ENCODE data around the gene FOXC2. TPM values are rescaled to one million over a fixed set of nuclear protein-coding genes. Genes with fewer than 3 reads are reported as not detected.

The FOXC2 gene
- total RNA-seq, 2 donors from 2014 or later, result 0.66 to 0.78 TPM

DNA sequence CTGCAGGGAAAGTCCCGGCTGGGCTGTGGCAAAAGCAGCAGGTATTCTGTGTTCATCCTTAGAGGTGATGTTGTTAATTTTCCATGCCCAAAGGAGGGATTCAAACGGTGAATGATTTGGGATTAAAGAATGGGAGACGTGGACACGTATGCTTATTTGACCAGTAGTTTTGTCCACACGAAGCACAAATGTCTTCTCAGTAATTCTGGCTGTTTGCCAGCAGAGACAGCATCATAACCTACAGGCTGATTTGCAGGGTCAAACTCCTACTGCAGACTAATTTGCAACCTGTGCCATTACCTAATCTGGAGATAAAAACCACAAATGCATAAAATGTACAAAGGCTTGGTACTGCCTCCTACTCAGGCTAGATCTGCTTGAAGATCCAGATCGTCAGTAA lies 25.7 kb upstream of the FOXC2 start:
- H3K27ac ChIP-seq, result no peak overlapping the region
- no peaks in the 10 kb centered on the region for H3K4me1 ChIP-seq
- 84 to 85% methylated on average over 6 of the region's 6 CpGs for WGBS, 2 donors
- no peak for TF ChIP-seq CTCF (IDR thresholded peaks at IDR 0.05)
- no peak for TF ChIP-seq POLR2A (IDR thresholded peaks at IDR 0.05)
- intact Hi-C loops (cut with DNase I), result no loop called here
- ATAC-seq (no peak), DNase-seq (no peak)
- no peaks in the 10 kb centered on the region for H3K9me3 ChIP-seq
- H3K4me3 ChIP-seq, result no peak overlapping the region
- peaks cover 14 to 29% of the 10 kb centered on the region in 2 donors for H3K36me3 ChIP-seq (replicated peaks in 1 of 2; ENCODE audit: insufficient read depth in 1 of 2, low read depth in 2 of 2)
- H3K27me3 ChIP-seq, result no peaks in the 10 kb centered on the region

GRCh38 chr16:86541560-86541959 lies 25.1 kb upstream of the FOXC2 start:
- intact Hi-C loops (cut with DNase I), result no loop called here
- no peak overlapping the region for H3K27ac ChIP-seq
- DNase-seq (no peak), ATAC-seq (no peak)
- H3K36me3 ChIP-seq (replicated peaks in 1 of 2; ENCODE audit: insufficient read depth in 1 of 2, low read depth in 2 of 2), result peaks cover 14 to 33% of the 10 kb centered on the region in 2 donors
- H3K9me3 ChIP-seq, result no peaks in the 10 kb centered on the region
- no peak overlapping the region for H3K4me3 ChIP-seq
- no peaks in the 10 kb centered on the region for H3K27me3 ChIP-seq
- no peaks in the 10 kb centered on the region for H3K4me1 ChIP-seq
- TF ChIP-seq CTCF (IDR thresholded peaks at IDR 0.05), result no peak
- no peak for TF ChIP-seq POLR2A (IDR thresholded peaks at IDR 0.05)
- 89 to 98% methylated on average over 5 to 11 of the region's 11 CpGs for WGBS, 2 donors

- ATAC-seq, result no peak
- Histone ChIP-seq H3K36me3 (replicated peaks in 1 of 2; ENCODE audit: insufficient read depth in 1 of 2, low read depth in 2 of 2) (peaks cover 14 to 36% of the 10 kb centered on the region in 2 donors), H3K4me1 (no peaks in the 10 kb centered on the region), H3K27ac (no peak overlapping the region), H3K9me3 (no peaks in the 10 kb centered on the region), H3K27me3 (no peaks in the 10 kb centered on the region), H3K4me3 (no peak overlapping the region)
- WGBS, 2 donors, result 88 to 90% methylated on average over 21 of the region's 21 CpGs
- intact Hi-C loops (cut with DNase I), result no loop called here
- no peak for DNase-seq
- no peak for TF ChIP-seq POLR2A (IDR thresholded peaks at IDR 0.05)
- TF ChIP-seq CTCF (IDR thresholded peaks at IDR 0.05), result no peak
Measured at GRCh38 chr16:86542756-86543750, 23.6 kb upstream of the FOXC2 start.

- H3K4me3 ChIP-seq, result no peak overlapping the region
- no peak for ATAC-seq
- intact Hi-C loops (cut with DNase I), result no loop called here
- no peak for DNase-seq
- WGBS, 2 donors, result 80 to 87% methylated on average over 12 of the region's 12 CpGs
- peaks cover 8 to 25% of the 10 kb centered on the region in 2 donors for H3K36me3 ChIP-seq (replicated peaks in 1 of 2; ENCODE audit: insufficient read depth in 1 of 2, low read depth in 2 of 2)
- no peaks in the 10 kb centered on the region for H3K27me3 ChIP-seq
- TF ChIP-seq CTCF (IDR thresholded peaks at IDR 0.05), result no peak
- TF ChIP-seq POLR2A (IDR thresholded peaks at IDR 0.05), result no peak
- H3K4me1 ChIP-seq, result no peaks in the 10 kb centered on the region
- H3K9me3 ChIP-seq, result no peaks in the 10 kb centered on the region
- H3K27ac ChIP-seq, result no peak overlapping the region
Measured at GRCh38 chr16:86545481-86545880, 21.1 kb upstream of the FOXC2 start.

Measured in body of pancreas (tissue), 4 donors.